ENCODE measurements around the gene DENND1A. TPM values are rescaled to one million over a fixed set of nuclear protein-coding genes. Genes with fewer than 3 reads are reported as not detected.

Gene DENND1A
- polyA plus RNA-seq, 2 of the 4 experiments (the other 2 are of a cell fraction) = 15.1 to 21.9 TPM

GRCh38 chr9:123361731-123362510, 568.0 kb downstream of the DENND1A start:
- ChIA-PET CTCF (interaction anchor here (0.7 to 11.4 kb wide), 5 partner anchors 7 to 44 kb away, joined by 3 to 84 read pairs (median 3); partner anchors contain the start of gene CRB2), POLR2A (interaction anchor here (0.5 kb wide), 1 partner anchor 240 kb away, joined by 4 read pairs; no protein-coding TSS in a partner anchor)
- WGBS (ENCODE audit: missing lambda C conversion rate) = 83% methylated on average over 10 of the region's 11 CpGs
- FAIRE-seq (no peak), ATAC-seq (no peak), DNase-seq (ENCODE audit: low read depth in 1 of 2, low spot score in 1 of 2) (no peak)
- TF ChIP-seq EP300 (IDR thresholded peaks at IDR 0.05) = no peak
- no peaks in the 10 kb centered on the region for H3K9me3 ChIP-seq
- H3K4me1 ChIP-seq = peaks cover 9% of the 10 kb centered on the region; the same call in 2 of the 3 replicates
- H3K4me3 ChIP-seq = no peak overlapping the region
- no peak overlapping the region for H3K4me2 ChIP-seq
- H3K27ac ChIP-seq = no peak overlapping the region

GRCh38 chr9:123361086-123361730, 568.7 kb downstream of the DENND1A start:
- no peak for ATAC-seq
- no peaks in the 10 kb centered on the region for H3K9me3 ChIP-seq
- ChIA-PET CTCF (interaction anchor here (0.6 to 11.4 kb wide), 7 partner anchors 7 to 387 kb away, joined by 3 to 84 read pairs (median 3); partner anchors contain the start of gene CRB2), POLR2A (no interaction called here)
- WGBS (ENCODE audit: missing lambda C conversion rate) = 79% methylated on average over 8 of the region's 10 CpGs
- no peak for FAIRE-seq
- H3K4me3 ChIP-seq = no peak overlapping the region
- TF ChIP-seq CEBPB (IDR thresholded peaks at IDR 0.05) (no peak), NPAS2 (CRISPR knock-in tag; IDR thresholded peaks at IDR 0.05; ENCODE audit: borderline replicate concordance) (no peak), ZSCAN20 (CRISPR knock-in tag; IDR thresholded peaks at IDR 0.05) (no peak), REST (IDR thresholded peaks at IDR 0.05) (no peak), MAX (IDR thresholded peaks at IDR 0.05) (no peak), KDM5A (IDR thresholded peaks at IDR 0.05) (no peak), USF2 (IDR thresholded peaks at IDR 0.05) (no peak), MYC (IDR thresholded peaks at IDR 0.05; ENCODE audit: borderline replicate concordance, low read length) (no peak), NR3C1 (IDR thresholded peaks at IDR 0.05) (no peak), CBX2 (IDR thresholded peaks at IDR 0.05; ENCODE audit: borderline replicate concordance, low read depth) (no peak), RCOR1 (IDR thresholded peaks at IDR 0.05; ENCODE audit: low read depth, low read length) (no peak), HES2 (IDR thresholded peaks at IDR 0.05) (no peak), FOSB (CRISPR knock-in tag; IDR thresholded peaks at IDR 0.05) (no peak), RNF2 (IDR thresholded peaks at IDR 0.05; ENCODE audit: borderline replicate concordance, low read depth) (no peak), ESRRA (IDR thresholded peaks at IDR 0.05; ENCODE audit: borderline replicate concordance, low read length) (no peak), FOXS1 (CRISPR knock-in tag; IDR thresholded peaks at IDR 0.05) (no peak), KDM1A (IDR thresholded peaks at IDR 0.05; ENCODE audit: low read depth) (no peak)
- no peak overlapping the region for H3K4me2 ChIP-seq
- H3K27ac ChIP-seq = no peak overlapping the region
- peaks cover 9% of the 10 kb centered on the region; the same call in 2 of the 3 replicates for H3K4me1 ChIP-seq
- DNase-seq (ENCODE audit: low read depth in 1 of 2, low spot score in 1 of 2) = no peak
